Keratinocyte (primary cell): Measurements from ENCODE around the gene CC2D1A.

Experiments used
- EZH2 ChIP-seq: IDR thresholded peaks from one replicate; pipeline ENCODE4 v1.6.1; 2012; ENCODE audit warnings: inconsistent platforms, mild to moderate bottlenecking, low read length, moderate library complexity
- TF ChIP-seq, protein P1 (sequence below), 3 experiments: IDR thresholded peaks in 1 of 3; conservative IDR thresholded peaks in 1 of 3; optimal IDR thresholded peaks in 1 of 3; 2 replicates in 2 of 3; 3 replicates in 1 of 3; pipeline versions ENCODE3 to v1.5.1; 2011; ENCODE audit warnings: low read length in 3 of 3, mild to moderate bottlenecking in 3 of 3, moderate library complexity in 2 of 3, control low read depth in 1 of 3, inconsistent platforms in 1 of 3; ENCODE audit not compliant: insufficient read depth in 2 of 3; ENCODE audit errors: extremely low read depth in 1 of 3

GRCh38 chr19:13975870-13976269 is 69.9 kb downstream of the CC2D1A start:
- TF ChIP-seq EZH2, result no peak
- TF ChIP-seq, protein P1, sequence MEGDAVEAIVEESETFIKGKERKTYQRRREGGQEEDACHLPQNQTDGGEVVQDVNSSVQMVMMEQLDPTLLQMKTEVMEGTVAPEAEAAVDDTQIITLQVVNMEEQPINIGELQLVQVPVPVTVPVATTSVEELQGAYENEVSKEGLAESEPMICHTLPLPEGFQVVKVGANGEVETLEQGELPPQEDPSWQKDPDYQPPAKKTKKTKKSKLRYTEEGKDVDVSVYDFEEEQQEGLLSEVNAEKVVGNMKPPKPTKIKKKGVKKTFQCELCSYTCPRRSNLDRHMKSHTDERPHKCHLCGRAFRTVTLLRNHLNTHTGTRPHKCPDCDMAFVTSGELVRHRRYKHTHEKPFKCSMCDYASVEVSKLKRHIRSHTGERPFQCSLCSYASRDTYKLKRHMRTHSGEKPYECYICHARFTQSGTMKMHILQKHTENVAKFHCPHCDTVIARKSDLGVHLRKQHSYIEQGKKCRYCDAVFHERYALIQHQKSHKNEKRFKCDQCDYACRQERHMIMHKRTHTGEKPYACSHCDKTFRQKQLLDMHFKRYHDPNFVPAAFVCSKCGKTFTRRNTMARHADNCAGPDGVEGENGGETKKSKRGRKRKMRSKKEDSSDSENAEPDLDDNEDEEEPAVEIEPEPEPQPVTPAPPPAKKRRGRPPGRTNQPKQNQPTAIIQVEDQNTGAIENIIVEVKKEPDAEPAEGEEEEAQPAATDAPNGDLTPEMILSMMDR (optimal IDR thresholded peaks at IDR 0.05 in 1 of 3, IDR thresholded peaks at IDR 0.05 in 1 of 3, conservative IDR thresholded peaks at IDR 0.05 in 1 of 3; ENCODE audit: extremely low read depth in 1 of 3, insufficient read depth in 2 of 3, low read length in 3 of 3), result no peak
